IPS-18c (cell line): ENCODE measurements around the gene HIKESHI.
A peak's percentile ranks its signal among the peaks of the same experiment; 100 is the strongest.

Experiments used
- H3K4me3 ChIP-seq: 2 replicates; pipeline ENCODE4 v1.7.0; 2013; ENCODE audit warnings: low read depth, mild to moderate bottlenecking, low read length, moderate library complexity; ENCODE audit not compliant: insufficient read depth
- H3K9me3 ChIP-seq: one replicate; pipeline ENCODE4 v1.6.1; 2013; ENCODE audit warnings: mild to moderate bottlenecking, low read length, moderate library complexity; ENCODE audit not compliant: control insufficient read depth, insufficient read depth

HIKESHI gene

DNA sequence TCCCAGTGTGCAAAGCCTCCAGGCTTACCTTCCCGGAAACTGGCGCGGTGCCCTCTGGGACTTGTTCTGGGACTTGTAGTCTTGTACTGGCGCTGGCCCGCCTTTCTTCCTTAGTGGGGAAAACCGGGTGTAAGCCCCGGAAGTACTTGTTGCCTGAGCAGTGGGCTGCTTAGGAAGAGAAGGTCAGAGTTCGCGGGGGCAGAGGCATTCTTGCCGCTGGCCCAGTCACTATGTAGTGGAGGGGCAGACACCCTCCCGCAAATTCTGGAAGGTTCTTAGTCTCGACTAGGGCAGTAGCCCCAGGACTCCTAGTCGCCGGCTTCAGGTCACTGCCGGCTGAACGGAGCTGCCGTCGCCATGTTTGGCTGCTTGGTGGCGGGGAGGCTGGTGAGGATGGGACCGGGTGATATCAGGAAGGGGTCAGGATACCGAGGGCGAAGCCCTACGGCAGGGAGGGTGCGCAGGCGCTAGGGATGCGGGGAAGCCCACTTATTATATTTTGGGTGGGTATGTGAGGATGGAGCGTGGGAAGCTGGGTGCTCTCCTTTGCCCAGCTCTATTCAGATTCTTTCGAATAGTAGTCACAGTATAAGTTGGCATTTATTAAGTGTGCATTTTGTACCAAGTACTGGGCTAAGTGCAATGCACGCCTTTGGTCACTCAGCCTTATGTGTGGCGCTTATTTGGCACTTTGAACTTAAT is at the start of gene HIKESHI:
HIKESHI (plus strand) TSS at position 149 of the 702 bp plus-strand sequence; CDS start at position 358, 209 bp downstream.
- no peaks in the 10 kb centered on the region for H3K9me3 ChIP-seq
- H3K4me3 ChIP-seq = peak within 1 kb of the TSS; percentile 66

- H3K9me3 ChIP-seq = no peaks in the 10 kb centered on the region
- H3K4me3 ChIP-seq = no peak overlapping the region
Observed at GRCh38 chr11:86255896-86256295, 46.1 kb upstream of the HIKESHI start.

DNA sequence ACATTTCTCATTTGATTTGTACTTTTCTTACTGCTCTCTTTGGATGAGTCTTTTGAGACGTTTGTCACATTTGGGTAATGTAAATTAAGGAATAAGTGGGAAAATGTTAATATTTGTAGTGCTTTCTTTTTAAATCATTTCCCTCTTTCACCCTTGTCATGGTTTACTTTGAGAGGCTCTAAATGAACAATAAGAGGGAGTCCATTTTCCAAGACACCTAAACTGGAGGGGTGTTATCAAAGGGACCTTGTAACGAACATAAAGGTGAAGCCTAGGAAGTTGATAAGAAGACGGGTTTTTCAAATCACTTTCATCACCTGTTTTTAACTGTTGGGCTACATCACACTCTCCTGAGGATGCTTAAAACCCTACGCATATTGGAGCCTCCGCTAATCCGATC is 45.4 kb upstream of the HIKESHI start:
- Histone ChIP-seq H3K9me3 (no peaks in the 10 kb centered on the region), H3K4me3 (no peak overlapping the region)

DNA sequence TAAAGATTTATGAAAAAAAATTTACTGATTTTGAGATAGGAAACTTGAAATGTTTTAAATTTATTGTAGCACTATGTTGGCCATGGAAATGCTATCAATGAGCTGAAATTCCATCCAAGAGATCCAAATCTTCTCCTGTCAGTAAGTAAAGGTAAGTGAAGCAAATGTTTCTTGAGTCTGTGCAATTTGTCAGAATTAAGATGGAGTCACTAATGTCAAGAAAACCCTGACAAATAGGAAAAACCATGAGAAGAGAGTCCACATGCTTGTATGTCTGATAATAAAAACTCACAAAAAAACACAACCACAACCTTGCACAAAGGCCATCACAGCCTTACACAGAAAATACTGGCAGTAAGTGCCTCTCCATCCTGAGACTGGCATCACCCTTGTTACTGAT is 44.6 kb upstream of the HIKESHI start:
- H3K9me3 ChIP-seq = peaks cover 1% of the 10 kb centered on the region

DNA sequence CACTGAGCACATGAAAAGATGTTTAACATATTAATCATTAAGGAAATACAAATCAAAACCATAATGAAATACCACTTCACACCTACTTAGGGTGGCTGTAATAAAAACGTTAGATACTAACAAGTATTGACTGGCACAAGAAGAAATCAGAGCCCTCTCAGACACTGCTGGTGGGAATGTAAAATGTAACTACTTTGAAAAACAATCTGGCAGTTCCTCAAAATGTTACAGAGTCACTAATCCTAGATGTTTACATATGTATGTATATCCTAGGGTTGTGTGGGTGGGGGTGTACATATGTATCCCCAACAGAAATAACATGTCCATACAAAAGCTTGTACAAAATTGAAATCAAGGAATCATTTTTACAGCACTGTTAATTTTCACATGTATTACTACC is 42.3 kb upstream of the HIKESHI start:
- peaks cover 2% of the 10 kb centered on the region for H3K9me3 ChIP-seq

More for the DNA sequence above, 44.6 kb upstream of the HIKESHI start:
- H3K4me3 ChIP-seq = no peak overlapping the region

DNA sequence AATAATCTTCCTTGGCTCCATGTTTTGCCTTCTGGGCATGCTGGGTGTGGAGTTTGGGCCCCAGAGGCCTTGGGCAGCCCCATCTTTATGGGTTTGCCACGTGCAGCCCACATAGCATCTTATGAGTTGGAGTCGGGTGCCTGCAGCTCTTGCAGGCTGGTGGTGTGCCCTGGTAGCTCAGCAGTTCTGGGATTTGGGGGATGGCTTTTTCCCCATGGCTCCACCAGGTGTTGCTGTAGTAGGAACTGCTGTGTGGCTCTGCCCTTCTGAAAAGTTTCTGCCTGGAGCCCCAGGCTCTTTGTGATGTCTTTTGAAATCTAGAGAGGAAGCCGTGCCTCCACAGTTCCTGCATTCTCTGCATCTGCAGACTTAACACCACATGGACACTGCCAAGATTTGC is 40.7 kb upstream of the HIKESHI start:
- Histone ChIP-seq H3K9me3 (peaks cover 2% of the 10 kb centered on the region), H3K4me3 (no peak overlapping the region)

More for the DNA sequence above, 42.3 kb upstream of the HIKESHI start:
- H3K4me3 ChIP-seq = no peak overlapping the region

DNA sequence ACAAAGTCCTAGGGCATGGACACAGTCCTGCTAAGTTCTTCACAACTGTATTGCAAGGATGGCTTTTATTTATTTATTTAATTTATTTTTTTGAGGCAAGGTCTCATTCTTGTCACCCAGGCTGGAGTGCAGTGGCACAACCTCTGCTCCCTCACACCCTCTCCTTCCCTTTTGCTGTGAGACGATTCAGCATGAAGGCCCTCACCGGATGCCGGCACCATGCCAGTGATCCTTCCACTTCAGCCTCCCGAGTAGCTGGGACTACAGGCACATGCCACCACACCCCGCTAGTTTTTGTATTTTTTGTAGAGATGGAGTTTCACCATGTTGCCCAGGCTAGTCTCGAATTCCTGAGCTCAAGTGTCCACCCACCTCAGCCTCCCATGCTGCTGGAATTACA is 39.7 kb upstream of the HIKESHI start:
- H3K9me3 ChIP-seq = peaks cover 2% of the 10 kb centered on the region
- H3K4me3 ChIP-seq = no peak overlapping the region

DNA sequence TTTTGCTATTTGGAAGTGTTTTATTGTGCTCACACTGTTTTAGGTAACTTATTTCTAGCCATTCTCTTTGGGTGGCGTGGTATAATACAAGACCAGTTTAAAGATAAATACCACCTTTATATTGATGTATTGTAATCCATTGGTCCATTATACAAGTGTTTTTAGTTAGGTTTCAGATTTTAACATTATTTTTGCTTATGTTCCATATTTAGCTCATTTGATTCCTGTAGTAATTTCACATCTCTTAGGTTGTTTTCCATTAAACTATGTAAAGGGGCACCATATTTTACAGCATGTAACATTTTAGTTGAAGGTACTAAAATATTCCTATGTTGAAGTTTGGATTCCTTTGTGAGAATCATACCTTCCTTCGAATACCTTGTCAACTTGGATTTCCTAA is 37.4 kb upstream of the HIKESHI start:
- peaks cover 2% of the 10 kb centered on the region for H3K9me3 ChIP-seq
- no peak overlapping the region for H3K4me3 ChIP-seq

GRCh38 chr11:86265194-86265593 is 36.8 kb upstream of the HIKESHI start:
- H3K4me3 ChIP-seq = no peak overlapping the region
- H3K9me3 ChIP-seq = peaks cover 2% of the 10 kb centered on the region

- Histone ChIP-seq H3K4me3 (no peak overlapping the region), H3K9me3 (no peaks in the 10 kb centered on the region)
Observed at GRCh38 chr11:86269645-86270044, 32.4 kb upstream of the HIKESHI start.

- Histone ChIP-seq H3K4me3 (no peak overlapping the region), H3K9me3 (no peaks in the 10 kb centered on the region)
Observed at GRCh38 chr11:86274503-86274902, 27.5 kb upstream of the HIKESHI start.

GRCh38 chr11:86274999-86275398 is 27.0 kb upstream of the HIKESHI start:
- H3K9me3 ChIP-seq = no peaks in the 10 kb centered on the region
- H3K4me3 ChIP-seq = no peak overlapping the region

- no peak overlapping the region for H3K4me3 ChIP-seq
Observed at GRCh38 chr11:86275493-86276370, 26.3 kb upstream of the HIKESHI start.

GRCh38 chr11:86277741-86278140 is 24.3 kb upstream of the HIKESHI start:
- Histone ChIP-seq H3K9me3 (no peaks in the 10 kb centered on the region), H3K4me3 (no peak overlapping the region)

More at GRCh38 chr11:86275493-86276370, 26.3 kb upstream of the HIKESHI start:
- H3K9me3 ChIP-seq = no peaks in the 10 kb centered on the region

DNA sequence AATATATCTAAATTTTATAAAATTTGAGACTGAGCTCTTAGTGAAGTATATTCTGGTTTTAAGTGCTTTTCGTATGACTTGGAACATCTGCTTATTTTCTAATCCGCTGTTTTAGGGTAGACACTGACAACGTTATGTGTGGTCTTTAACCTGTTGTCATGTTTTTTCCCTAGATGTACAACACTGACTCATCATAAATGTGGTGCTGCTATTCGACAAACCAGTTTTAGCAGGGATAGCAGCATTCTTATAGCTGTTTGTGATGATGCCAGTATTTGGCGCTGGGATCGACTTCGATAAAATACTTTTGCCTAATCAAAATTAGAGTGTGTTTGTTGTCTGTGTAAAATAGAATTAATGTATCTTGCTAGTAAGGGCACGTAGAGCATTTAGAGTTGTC is 23.8 kb upstream of the HIKESHI start:
- no peaks in the 10 kb centered on the region for H3K9me3 ChIP-seq
- no peak overlapping the region for H3K4me3 ChIP-seq

GRCh38 chr11:86279747-86280146 is 22.3 kb upstream of the HIKESHI start:
- Histone ChIP-seq H3K9me3 (no peaks in the 10 kb centered on the region), H3K4me3 (no peak overlapping the region)

- H3K9me3 ChIP-seq = no peaks in the 10 kb centered on the region
- no peak overlapping the region for H3K4me3 ChIP-seq
Observed at GRCh38 chr11:86287468-86287796, 14.6 kb upstream of the HIKESHI start.

DNA sequence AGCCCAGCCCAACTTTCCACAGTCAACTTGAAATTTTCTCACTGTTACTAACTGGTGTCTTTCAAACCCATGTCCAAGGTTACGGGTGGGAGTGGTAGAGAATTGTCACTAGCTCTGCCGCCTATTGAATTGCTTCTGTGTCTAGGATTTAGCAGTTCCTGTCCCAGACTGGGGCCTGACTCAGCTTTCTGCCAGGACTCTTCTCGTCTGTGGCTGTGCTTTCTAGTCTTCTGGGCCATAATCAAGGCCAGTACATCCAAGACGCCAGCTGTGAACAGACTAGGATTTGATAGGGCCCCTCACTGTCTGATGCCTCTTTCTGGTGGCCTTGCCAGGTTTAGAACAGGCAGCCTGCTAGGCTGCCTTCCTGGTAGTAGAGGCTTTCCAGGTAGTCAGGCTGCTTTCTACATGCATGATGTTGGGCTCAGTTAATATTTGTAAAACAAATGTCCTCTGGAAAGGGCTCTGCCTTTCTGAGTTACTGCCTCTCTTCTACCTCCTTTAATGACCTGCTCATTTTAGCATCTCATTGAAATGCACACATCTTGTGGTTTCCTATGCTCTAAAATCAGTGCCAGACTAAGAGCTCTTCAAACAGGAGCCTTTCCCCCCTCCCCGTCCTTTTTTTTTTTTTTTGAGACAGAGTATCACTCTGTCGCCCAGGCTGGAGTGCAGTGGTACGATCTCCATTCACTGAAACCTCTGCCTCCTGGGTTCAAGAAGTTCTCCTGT is 13.1 kb upstream of the HIKESHI start:
- no peaks in the 10 kb centered on the region for H3K9me3 ChIP-seq
- no peak overlapping the region for H3K4me3 ChIP-seq
